SK-N-DZ (cell line): ENCODE data around the gene TRIAP1.
"Not testable (repeated sequence)": the region's sequence is repeated elsewhere in the genome, so short reads cannot be mapped to it uniquely, and the experiment has no call there.

Experiments used
- DNase-seq: peaks from one replicate; pipeline ENCODE4 v3.0.0-alpha.2; 2015; ENCODE audit warnings: low spot score

TRIAP1 gene

DNA sequence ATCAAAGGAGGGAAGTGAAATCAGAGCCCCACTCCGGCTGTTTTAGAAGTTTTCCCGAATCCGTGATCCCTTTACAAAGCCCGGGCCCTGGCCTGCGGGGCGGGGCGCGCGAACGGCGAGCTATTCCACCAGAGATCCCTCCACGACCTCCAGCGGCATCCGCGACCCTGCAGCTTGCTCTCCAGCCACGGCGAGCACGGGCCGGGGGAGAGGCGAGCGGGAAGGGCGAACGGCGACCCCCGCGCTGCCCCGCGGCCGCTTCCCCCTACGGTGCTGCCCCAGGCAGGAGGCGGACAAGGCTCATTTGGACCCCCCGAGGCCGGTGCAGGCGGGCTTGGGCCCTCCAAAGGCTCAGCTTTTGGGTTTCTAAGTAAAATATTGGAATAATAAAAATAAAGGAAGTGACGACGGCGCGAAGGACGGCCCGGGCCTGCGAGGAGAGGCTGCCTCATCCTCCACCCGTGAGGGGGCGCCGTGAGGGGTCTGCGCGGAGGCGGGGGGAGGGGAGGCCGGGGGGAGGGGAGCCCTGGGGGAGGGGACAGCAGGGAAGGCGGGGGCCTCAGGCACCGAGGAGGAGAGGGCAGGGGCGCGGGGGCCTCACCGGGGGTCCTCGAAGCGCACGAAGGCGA, 22.8 kb upstream of the TRIAP1 start:
- peak; percentile 36 for DNase-seq

DNA sequence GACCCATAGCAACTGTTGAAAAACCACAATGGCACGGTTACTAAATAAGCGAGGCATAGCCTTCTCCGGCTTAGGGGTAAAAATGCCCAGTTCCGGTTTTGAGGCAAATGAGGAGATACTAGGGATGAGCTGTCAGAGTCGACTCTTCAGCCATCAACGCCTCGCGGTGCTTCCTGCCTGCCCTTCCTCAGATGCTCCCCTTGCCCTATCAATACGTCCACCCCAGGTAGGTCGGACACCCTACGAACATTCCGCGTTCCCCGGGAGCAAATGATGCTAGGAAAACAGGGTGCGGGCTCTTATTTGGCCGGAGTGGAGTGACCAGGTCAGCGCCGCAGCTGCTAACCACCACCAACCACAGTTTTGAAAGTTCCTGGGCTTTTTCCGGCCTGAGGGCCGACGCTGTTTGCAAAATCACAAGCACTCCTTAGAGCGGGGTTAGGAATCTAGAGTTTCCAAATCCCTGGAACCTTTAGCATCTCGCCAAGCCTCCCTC, 22.2 kb upstream of the TRIAP1 start:
- peak; percentile 22 for DNase-seq

DNA sequence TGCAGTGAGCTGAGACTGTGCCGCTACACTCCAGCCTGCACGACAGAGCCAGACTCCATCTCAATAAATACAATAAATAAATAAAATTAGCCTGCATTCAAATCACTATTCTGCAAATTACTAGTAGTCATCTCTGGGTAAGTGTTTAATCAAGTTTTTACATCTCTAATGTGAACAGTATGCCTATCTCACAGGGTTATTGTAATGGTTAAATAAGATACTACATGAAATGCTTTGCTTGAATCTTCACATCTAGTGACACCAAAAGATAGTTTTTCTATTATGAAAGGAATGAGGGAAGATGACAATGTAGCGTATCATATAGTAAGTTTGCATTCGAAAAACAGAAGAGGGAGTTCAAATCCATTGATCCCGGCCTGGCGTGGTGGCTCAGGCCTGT, 21.3 kb upstream of the TRIAP1 start:
- DNase-seq: no peak

DNA sequence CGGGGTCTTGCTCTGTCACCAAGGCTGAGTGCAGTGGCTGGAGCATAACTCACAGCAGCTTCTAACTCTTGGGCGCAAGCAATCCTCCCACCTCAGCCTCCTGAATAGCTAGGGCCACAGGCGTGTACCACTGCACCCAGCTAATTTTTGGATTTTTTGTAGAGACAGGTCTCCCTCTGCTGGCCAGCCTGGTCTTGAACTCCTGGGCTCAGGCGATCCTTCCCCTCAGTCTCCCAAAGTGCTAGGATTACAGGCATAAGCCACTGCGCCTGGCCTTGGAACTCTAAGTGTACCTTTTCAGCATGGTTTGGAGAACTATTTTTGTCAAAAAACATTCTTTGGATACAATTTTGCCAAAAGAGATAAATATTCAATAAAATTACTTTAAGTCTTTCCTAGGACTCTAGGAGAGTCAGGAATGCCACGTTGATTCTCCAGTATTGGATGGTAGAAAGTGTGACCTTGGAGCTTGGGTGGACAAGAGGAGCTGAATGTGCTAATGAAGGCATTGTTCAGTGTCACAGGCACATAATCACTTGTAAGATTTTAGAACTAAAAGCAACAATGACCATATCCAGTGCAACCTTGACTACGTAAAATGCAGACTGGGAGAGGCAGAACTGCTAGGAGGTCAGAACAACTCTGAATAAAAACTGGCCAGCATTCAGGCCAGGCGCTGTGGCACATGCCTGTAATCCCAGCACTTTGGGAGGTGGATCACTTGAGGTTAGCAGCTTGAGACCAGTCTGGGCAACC, 20.6 kb upstream of the TRIAP1 start:
- DNase-seq: peak; percentile 42

DNA sequence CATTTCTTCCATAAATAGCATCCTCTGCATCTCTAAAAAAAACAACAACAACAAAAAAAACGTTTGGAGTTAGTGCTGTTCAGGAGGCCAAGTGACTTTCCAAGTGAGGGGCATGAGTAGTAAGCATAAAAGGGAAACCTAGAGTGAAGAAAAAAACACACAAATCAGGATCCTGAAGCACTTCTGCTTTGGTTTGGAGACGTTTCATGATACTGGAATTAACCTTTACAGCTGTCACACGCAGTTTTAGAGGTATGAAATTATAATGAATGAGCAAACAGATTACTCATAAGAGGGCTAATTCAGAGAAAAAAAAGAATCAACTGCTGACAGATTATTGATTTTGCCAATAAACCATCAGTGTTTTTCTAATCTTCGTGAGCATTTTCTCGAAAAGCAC, 19.6 kb upstream of the TRIAP1 start:
- DNase-seq: no peak

- no peak for DNase-seq
Observed at GRCh38 chr12:120463712-120464111, 17.5 kb upstream of the TRIAP1 start.

- DNase-seq: no peak
Observed at GRCh38 chr12:120462099-120462640, 16.0 kb upstream of the TRIAP1 start.

GRCh38 chr12:120460157-120460556, 14.0 kb upstream of the TRIAP1 start:
- DNase-seq: no peak

- peak; percentile 30 for DNase-seq
Observed at GRCh38 chr12:120457133-120457532, 10.9 kb upstream of the TRIAP1 start.

DNA sequence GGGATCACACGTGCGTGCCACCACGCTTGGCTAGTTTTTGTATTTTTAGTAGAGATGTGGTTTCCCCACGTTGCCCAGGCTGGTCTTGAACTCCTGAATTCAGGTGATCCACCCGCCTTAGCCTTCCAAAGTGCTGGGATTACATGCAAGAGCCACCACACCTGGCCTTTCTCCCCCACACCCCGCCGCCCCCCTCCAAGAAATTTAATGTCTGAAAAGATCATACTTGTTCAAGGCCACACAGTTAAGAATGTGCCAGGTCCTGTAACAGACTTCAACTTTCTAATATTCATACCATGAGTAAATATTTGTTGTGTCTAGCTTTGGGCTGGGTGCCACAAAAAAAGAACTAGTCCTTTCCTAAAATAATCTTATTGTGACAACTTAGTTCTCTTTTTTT, 9.1 kb upstream of the TRIAP1 start:
- no peak for DNase-seq

GRCh38 chr12:120453977-120454376, 7.8 kb upstream of the TRIAP1 start:
- DNase-seq: peak; percentile 41

GRCh38 chr12:120453060-120453750, 7.0 kb upstream of the TRIAP1 start:
- no peak for DNase-seq

DNA sequence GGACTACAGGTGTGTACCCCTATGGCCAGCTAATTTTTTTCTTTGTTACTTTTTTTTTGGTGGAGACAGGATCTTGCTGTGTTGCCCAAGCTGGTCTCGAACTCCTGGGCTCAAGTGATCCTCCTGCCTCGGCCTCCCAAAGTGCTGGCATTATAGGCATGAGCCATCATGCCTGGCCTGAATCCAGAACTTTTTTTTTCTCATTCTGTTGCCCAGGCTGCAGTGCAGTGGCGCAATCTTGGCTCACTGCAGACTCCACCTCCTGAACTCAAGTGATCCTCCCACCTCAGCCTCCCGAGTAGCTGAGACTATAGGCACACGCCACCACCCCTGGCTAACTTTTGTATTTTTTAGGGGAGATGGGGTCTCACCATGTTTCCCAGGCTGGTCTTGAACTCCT, 6.3 kb upstream of the TRIAP1 start:
- not testable (repeated sequence) for DNase-seq

DNA sequence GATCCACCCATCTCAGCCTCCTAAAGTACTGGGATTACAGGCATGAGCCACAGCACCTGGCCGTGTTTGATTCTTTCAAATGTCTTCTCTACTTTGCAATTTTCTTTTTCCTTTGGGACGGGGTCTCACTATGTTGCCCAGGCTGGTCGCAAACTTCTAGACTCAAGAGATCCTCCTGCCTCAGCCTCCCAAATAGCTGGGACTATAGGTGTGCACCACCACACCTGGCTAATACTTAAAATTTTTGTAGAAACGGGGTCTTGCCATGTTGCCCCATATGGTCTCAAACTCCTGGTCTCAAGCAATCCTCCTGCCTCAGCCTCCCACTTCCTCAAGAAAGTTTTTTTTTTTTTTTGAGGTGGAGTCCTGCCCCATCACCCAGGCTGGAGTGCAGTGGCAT, 1.8 kb upstream of the TRIAP1 start:
- DNase-seq: no peak

GRCh38 chr12:120446844-120447178, 627 bp upstream of the TRIAP1 start:
- not testable (repeated sequence) for DNase-seq

- no peak for DNase-seq
Observed at GRCh38 chr12:120444676-120445075, 1.5 kb downstream of the TRIAP1 start.

DNA sequence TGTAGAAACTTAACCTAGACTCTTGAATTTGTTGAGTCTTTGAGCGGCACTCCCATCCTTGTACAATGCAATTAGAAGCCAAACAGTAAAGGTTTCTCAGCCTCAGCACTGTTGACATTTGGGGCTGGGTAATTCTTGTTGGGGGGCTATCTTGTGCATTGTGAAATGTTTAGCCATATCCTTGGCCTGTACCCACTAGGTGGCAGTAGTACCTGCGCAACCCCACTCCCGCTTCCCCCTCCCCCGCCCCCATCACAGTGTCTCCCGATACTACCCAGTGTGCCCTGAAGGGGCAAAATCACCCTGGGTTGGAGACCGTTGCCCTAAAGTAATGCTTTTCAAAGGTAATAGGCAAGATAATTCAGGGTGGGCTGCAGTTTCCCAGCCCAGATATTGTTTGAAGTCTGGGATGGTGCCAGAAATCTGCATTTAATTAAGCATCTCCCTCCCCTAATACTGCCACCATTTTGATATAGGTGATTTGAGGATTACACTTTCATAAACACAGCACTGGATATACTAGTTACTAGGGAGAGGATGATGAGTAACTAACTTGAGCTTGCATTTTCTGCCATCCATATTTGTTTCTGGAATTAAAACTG, 6.4 kb downstream of the TRIAP1 start:
- peak; percentile 65 for DNase-seq

- no peak for DNase-seq
Observed at GRCh38 chr12:120438495-120439198, 7.5 kb downstream of the TRIAP1 start.

GRCh38 chr12:120437735-120438494, 8.3 kb downstream of the TRIAP1 start, which contains the start of gene COX6A1:
Gene COX6A1, plus strand, starts transcription at chr12:120438113. Its CDS starts 14 bp downstream, at chr12:120438127.
- DNase-seq: peak; percentile 100

DNA sequence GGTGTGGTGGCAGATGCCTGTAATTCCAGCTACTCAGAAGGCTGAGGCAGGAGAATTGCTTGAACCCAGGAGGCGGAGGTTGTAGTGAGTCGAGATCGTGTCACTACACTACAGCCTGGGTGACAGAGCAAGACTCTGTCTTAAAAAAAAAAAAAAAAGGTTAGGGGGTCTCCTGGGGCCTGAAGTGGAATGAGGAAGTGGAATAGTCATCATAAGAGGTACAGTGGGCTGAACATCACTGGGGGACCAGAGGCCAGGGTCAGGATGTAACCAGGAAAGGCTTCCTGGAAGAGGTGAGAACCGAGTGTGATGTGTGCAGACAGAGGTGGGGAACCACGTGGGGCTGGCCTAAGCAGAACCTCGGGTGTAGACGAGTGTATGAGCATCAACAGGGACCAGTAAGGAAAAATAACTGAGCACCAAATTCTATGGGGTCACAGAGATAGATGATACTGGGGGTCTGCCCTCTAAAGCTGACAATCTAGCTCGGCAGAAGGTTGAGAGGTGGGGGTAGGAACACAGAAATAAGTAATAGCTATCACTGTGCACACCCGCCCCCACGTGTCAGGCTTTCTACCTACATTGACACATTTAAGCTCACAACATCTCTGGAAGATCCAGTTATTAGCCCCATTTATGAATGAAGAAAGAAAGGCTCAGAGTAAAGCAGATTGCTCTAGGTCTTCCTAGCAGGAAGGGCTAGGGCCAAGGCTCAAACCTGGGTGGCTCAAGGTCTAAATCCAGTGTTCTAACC, 13.2 kb downstream of the TRIAP1 start:
- no peak for DNase-seq
